SK-N-SH treated with all-trans-retinoic acid at 6 μM for 48 hours (cell line): ENCODE measurements around the gene LMF2.
"Not testable (repeated sequence)": the region's sequence is repeated elsewhere in the genome, so short reads cannot be mapped to it uniquely, and the experiment has no call there.

Experiments
- ATAC-seq: fragments of 200-7000 bp; cut with Tn5 transposase; 3 replicates; pipeline ENCODE4 v1.9.1; 2020; ENCODE audit warnings: mild to moderate bottlenecking, moderate library complexity
- ARNTL ChIP-seq: fragments of 450-650 bp; formaldehyde crosslinking; IDR thresholded peaks from 2 replicates; pipeline ENCODE4 v1.5.0; 2020; ENCODE audit warnings: low read depth, mild to moderate bottlenecking, moderate library complexity, borderline replicate concordance
- CREB5 ChIP-seq: fragments of 250-450 bp; sonication (Bioruptor Pico); IDR thresholded peaks from 2 replicates; pipeline ENCODE4 v1.5.1; 2020; ENCODE audit warnings: low read depth, mild to moderate bottlenecking, moderate library complexity
- CSRNP3 ChIP-seq: fragments of 250-450 bp; sonication (Bioruptor Pico); IDR thresholded peaks from 2 replicates; pipeline ENCODE4 v1.5.1; 2021; ENCODE audit warnings: mild to moderate bottlenecking, moderate library complexity
- ESRRG ChIP-seq: fragments of 250-450 bp; sonication (Bioruptor Pico); IDR thresholded peaks from 2 replicates; pipeline ENCODE4 v1.6.1; 2021; ENCODE audit warnings: mild to moderate bottlenecking
- GLIS3 ChIP-seq: fragments of 250-450 bp; sonication (Bioruptor Pico); IDR thresholded peaks from 2 replicates; pipeline ENCODE4 v1.5.0; 2020; ENCODE audit warnings: mild to moderate bottlenecking, moderate library complexity
- OSR1 ChIP-seq: fragments of 250-450 bp; sonication (Bioruptor Pico); IDR thresholded peaks from 2 replicates; pipeline ENCODE4 v1.8.0; 2022; ENCODE audit warnings: moderate library complexity, mild to moderate bottlenecking, inconsistent platforms
- POU6F1 ChIP-seq: fragments of 250-450 bp; sonication (Bioruptor Pico); IDR thresholded peaks from 2 replicates; pipeline ENCODE4 v1.8.0; 2021; ENCODE audit warnings: low read depth, mild to moderate bottlenecking, moderate library complexity, borderline replicate concordance
- PPARA ChIP-seq: fragments of 250-450 bp; sonication (Bioruptor Pico); IDR thresholded peaks from 2 replicates; pipeline ENCODE4 v1.5.0; 2020; ENCODE audit warnings: mild to moderate bottlenecking, borderline replicate concordance
- RARB ChIP-seq: fragments of 250-450 bp; sonication (Bioruptor Pico); IDR thresholded peaks from 2 replicates; pipeline ENCODE4 v1.8.0; 2021; ENCODE audit warnings: mild to moderate bottlenecking, moderate library complexity
- SNAI2 ChIP-seq: fragments of 250-450 bp; sonication (Bioruptor Pico); IDR thresholded peaks from 2 replicates; pipeline ENCODE4 v1.5.0; 2020; ENCODE audit warnings: mild to moderate bottlenecking, moderate library complexity
- TCF4 ChIP-seq: fragments of 250-450 bp; sonication (Bioruptor Pico); IDR thresholded peaks from 2 replicates; pipeline ENCODE4 v1.8.0; 2021; ENCODE audit warnings: mild to moderate bottlenecking, moderate library complexity, borderline replicate concordance
- TOX ChIP-seq: fragments of 250-450 bp; sonication (Bioruptor Pico); IDR thresholded peaks from 2 replicates; pipeline ENCODE4 v1.8.0; 2021; ENCODE audit warnings: mild to moderate bottlenecking, moderate library complexity, borderline replicate concordance
- ZC3H10 ChIP-seq: fragments of 250-450 bp; sonication (Bioruptor Pico); IDR thresholded peaks from 2 replicates; pipeline ENCODE4 v1.5.1; 2021; ENCODE audit warnings: mild to moderate bottlenecking, moderate library complexity
- ZFP3 ChIP-seq: fragments of 250-450 bp; sonication (Bioruptor Pico); IDR thresholded peaks from 2 replicates; pipeline ENCODE4 v1.5.0; 2020; ENCODE audit warnings: mild to moderate bottlenecking, moderate library complexity
- ZFP30 ChIP-seq: fragments of 450-650 bp; formaldehyde crosslinking; IDR thresholded peaks from 2 replicates; pipeline ENCODE4 v1.5.0; 2022; ENCODE audit warnings: mild to moderate bottlenecking, moderate library complexity
- ZNF565 ChIP-seq: fragments of 450-650 bp; formaldehyde crosslinking; conservative IDR thresholded peaks from 2 replicates; pipeline ENCODE4 v1.5.0; 2020; ENCODE audit warnings: low read depth, mild to moderate bottlenecking, moderate library complexity
- ZNF70 ChIP-seq: fragments of 450-650 bp; formaldehyde crosslinking; IDR thresholded peaks from 2 replicates; pipeline ENCODE4 v1.5.0; 2020; ENCODE audit warnings: mild to moderate bottlenecking, moderate library complexity
- TF ChIP-seq, protein P1 (sequence below): fragments of 250-450 bp; sonication (Bioruptor Pico); IDR thresholded peaks from 2 replicates; pipeline ENCODE4 v1.8.0; 2020; ENCODE audit warnings: mild to moderate bottlenecking, moderate library complexity, borderline replicate concordance
- TF ChIP-seq, protein P2 (sequence below): fragments of 250-450 bp; sonication (Bioruptor Pico); IDR thresholded peaks from 2 replicates; pipeline ENCODE4 v1.5.0; 2020; ENCODE audit warnings: mild to moderate bottlenecking, moderate library complexity

Gene LMF2

DNA sequence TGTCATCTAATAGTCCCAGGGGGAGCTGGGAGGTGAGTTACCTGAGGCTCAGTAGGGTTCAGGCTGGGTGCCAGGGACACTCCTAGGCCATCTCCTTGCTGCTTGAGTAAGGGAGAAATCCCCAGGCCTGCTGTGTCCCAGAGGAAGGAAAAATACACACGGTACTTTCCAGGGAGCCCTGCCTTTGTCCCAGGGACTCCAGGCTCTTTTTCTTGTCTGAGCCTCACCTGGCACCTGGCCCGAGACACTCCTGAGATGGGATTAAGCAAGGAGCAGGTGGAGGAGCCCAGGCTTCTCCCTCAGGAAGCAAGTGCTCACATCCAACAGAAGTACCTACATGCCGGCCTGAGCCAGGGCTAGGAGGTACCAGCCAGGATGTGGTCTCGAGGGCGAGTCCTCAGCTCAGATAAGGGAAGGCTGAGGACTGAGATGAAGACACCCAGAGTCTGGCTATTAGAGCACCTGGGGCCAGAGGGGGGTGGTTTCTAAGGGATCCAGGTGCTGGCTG lies 37.3 kb upstream of the LMF2 start (continued):
- TF ChIP-seq POU6F1 (CRISPR knock-in tag) (no peak), TOX (no peak), TCF4 (no peak), CREB5 (CRISPR knock-in tag) (no peak)

DNA sequence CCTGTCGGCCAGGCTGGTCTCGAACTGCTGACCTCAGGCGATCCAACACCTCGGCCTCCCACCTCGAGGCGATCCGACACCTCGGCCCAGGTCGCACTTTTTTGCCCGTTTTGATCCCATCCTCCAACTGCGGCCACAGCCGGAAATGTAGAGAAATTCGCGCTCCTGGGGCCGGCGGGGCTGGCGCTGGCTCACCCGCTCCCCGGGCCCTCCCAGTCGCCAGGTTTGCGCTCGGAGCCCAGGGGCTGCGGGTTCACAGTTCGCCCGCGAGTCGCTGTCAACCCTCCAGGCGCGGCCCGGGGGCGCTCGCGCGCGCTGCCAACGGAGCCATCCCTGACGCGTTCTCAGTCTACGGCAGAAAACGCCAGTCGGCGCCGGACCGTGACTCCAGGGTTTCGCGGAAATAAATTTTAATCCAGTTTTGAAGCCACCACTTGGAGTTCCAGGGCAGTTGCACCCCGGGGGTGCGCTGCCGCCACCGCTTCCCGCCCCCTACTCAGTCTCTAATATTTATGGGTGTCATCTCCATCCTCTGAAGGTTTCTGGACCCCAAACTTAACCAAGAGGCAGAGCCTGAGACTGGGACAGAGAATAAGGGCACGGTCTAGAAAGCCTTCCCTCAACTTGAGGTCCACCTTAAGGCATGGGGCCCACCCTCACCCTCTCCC lies 36.7 kb upstream of the LMF2 start:
- TF ChIP-seq GLIS3, result no peak

DNA sequence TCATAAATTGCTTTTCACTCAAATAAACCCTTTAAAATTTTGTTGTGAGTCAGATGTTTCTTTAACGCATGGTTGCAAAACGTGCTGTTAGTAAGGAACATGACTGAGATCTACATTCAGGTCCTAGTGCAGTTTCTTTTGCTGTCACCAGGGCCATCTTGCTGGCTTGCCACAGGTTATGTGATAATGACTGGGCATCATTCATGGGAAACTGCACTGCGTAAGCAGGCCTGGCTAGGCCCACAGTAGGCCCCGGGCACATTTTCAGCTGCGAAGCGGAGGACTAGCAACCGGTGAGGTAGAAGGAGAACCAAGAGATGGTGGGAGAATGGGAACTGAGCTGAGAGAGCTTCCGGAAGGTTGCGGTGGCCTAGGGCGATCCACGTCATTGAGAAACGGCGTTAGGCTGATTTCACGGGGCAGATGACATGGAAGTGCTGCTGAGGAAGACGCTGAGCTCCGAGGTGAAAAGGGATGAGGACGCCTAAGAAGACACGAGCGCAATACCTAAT lies 35.0 kb upstream of the LMF2 start:
- no peak for ATAC-seq
- TF ChIP-seq ZFP30 (CRISPR knock-in tag) (no peak), ZNF70 (no peak), ESRRG (CRISPR knock-in tag) (no peak), SNAI2 (CRISPR knock-in tag) (no peak), RARB (CRISPR knock-in tag) (no peak), ARNTL (CRISPR knock-in tag) (no peak), CSRNP3 (CRISPR knock-in tag) (no peak), CREB5 (CRISPR knock-in tag) (no peak), PPARA (CRISPR knock-in tag) (no peak), OSR1 (CRISPR knock-in tag) (no peak)
- TF ChIP-seq, protein P1, sequence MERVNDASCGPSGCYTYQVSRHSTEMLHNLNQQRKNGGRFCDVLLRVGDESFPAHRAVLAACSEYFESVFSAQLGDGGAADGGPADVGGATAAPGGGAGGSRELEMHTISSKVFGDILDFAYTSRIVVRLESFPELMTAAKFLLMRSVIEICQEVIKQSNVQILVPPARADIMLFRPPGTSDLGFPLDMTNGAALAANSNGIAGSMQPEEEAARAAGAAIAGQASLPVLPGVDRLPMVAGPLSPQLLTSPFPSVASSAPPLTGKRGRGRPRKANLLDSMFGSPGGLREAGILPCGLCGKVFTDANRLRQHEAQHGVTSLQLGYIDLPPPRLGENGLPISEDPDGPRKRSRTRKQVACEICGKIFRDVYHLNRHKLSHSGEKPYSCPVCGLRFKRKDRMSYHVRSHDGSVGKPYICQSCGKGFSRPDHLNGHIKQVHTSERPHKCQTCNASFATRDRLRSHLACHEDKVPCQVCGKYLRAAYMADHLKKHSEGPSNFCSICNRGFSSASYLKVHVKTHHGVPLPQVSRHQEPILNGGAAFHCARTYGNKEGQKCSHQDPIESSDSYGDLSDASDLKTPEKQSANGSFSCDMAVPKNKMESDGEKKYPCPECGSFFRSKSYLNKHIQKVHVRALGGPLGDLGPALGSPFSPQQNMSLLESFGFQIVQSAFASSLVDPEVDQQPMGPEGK (CRISPR knock-in tag), result no peak

More for the DNA sequence above, 36.7 kb upstream of the LMF2 start:
- ATAC-seq, result no peak

DNA sequence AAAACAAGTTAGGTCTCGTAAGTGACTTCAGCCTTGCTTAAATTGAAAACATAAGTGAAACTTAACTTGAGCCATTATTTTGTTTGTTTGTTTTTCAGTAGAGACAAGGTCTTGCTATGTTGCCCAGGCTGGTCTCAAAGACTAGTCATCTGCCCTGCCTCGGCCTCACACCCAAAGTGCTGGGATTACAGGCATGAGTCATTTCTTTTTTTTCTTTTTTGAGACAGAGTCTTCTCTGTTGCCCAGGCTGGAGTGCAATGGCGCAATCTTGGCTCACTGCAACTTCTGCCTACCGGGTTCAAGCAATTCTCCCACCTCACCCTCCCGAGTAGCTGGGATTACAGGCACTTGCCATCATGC lies 34.1 kb upstream of the LMF2 start:
- not testable (repeated sequence) for ATAC-seq

GRCh38 chr22:50540381-50540780 lies 32.9 kb upstream of the LMF2 start:
- ATAC-seq, result no peak
- no peak for TF ChIP-seq ZNF70
- TF ChIP-seq ZFP3 (CRISPR knock-in tag), result no peak
- no peak for TF ChIP-seq TOX
- no peak for TF ChIP-seq SNAI2 (CRISPR knock-in tag)
- TF ChIP-seq ZC3H10 (CRISPR knock-in tag), result no peak
- TF ChIP-seq, protein P2, sequence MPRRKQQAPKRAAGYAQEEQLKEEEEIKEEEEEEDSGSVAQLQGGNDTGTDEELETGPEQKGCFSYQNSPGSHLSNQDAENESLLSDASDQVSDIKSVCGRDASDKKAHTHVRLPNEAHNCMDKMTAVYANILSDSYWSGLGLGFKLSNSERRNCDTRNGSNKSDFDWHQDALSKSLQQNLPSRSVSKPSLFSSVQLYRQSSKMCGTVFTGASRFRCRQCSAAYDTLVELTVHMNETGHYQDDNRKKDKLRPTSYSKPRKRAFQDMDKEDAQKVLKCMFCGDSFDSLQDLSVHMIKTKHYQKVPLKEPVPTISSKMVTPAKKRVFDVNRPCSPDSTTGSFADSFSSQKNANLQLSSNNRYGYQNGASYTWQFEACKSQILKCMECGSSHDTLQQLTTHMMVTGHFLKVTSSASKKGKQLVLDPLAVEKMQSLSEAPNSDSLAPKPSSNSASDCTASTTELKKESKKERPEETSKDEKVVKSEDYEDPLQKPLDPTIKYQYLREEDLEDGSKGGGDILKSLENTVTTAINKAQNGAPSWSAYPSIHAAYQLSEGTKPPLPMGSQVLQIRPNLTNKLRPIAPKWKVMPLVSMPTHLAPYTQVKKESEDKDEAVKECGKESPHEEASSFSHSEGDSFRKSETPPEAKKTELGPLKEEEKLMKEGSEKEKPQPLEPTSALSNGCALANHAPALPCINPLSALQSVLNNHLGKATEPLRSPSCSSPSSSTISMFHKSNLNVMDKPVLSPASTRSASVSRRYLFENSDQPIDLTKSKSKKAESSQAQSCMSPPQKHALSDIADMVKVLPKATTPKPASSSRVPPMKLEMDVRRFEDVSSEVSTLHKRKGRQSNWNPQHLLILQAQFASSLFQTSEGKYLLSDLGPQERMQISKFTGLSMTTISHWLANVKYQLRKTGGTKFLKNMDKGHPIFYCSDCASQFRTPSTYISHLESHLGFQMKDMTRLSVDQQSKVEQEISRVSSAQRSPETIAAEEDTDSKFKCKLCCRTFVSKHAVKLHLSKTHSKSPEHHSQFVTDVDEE (CRISPR knock-in tag), result no peak
- TF ChIP-seq TCF4, result no peak
- no peak for TF ChIP-seq GLIS3
- TF ChIP-seq OSR1 (CRISPR knock-in tag), result no peak
- no peak for TF ChIP-seq CSRNP3 (CRISPR knock-in tag)
- TF ChIP-seq ZNF565 (CRISPR knock-in tag), result no peak
- TF ChIP-seq CREB5 (CRISPR knock-in tag), result no peak
